K562 (cell line): Measurements from ENCODE around the gene PIGT. TPM values are rescaled to one million over a fixed set of nuclear protein-coding genes. Genes with fewer than 3 reads are reported as not detected.

Source experiments
- ATAC-seq: fragments of 200-7000 bp; cut with Tn5 transposase; 3 replicates; pipeline ENCODE4 v1.9.1; 2020; ENCODE audit warnings: moderate library complexity
- BruUV-seq: library from RNA; stranded (reverse); fragments of 400-500 nt; replicated peaks from 2 replicates; lab custom pipeline; 2021; lab: Mats Ljungman, UMichigan
- CTCF ChIA-PET: fragments of 300-600 bp; formaldehyde crosslinking; extraction: SDS; loops from one replicate; lab custom pipeline; 2021; ENCODE audit warnings: low intra/inter-chr PET ratio; lab: Yijun Ruan, JAX
- POLR2A ChIA-PET: fragments of 300-600, 350-650 bp; sonication (Branson Sonifier 250); formaldehyde crosslinking; extraction: SDS; loops from one replicate; lab custom pipeline; 2021; ENCODE audit warnings: antibody characterized with exemption, inconsistent platforms; lab: Yijun Ruan, JAX
- DNase-seq, 4 experiments: peaks; one replicate each; pipeline versions ENCODE4 v3.0.0 to v3.0.0-alpha.2; 2011 to 2018; ENCODE audit warnings: low spot score in 3 of 4, mixed read lengths in 3 of 4; ENCODE audit errors: extremely low read depth in 1 of 4
- FAIRE-seq: peaks from 2 replicates; lab custom pipeline; 2011; peaks lifted over from hg19 to GRCh38; lab: Jason Lieb, UNC
- H2AFZ ChIP-seq: 2 replicates; pipeline ENCODE4 v1.6.0; 2011; ENCODE audit warnings: low read depth, low read length, control low read depth, inconsistent platforms
- H3K27ac ChIP-seq: fragments of 200-600 bp; 3 replicates; pipeline ENCODE4 v1.8.0; 2011; ENCODE audit warnings: low read depth, mild to moderate bottlenecking, control low read depth, inconsistent platforms, low read length, moderate library complexity, mixed read lengths; ENCODE audit errors: extremely low read depth
- H3K27me3 ChIP-seq, 2 experiments: fragments of 300-600 bp in 1 of 2; 2 replicates in 1 of 2; 3 replicates in 1 of 2; pipeline versions ENCODE4 v1.6.0 to v1.8.0; 2011; ENCODE audit warnings: inconsistent platforms in 2 of 2, low read length in 2 of 2, mild to moderate bottlenecking in 1 of 2, mixed read lengths in 1 of 2, moderate library complexity in 1 of 2; ENCODE audit not compliant: control insufficient read depth in 2 of 2, insufficient read depth in 2 of 2
- H3K36me3 ChIP-seq: fragments of 300-600 bp; 3 replicates; pipeline ENCODE4 v1.8.0; 2011; ENCODE audit warnings: mild to moderate bottlenecking, low read length, inconsistent platforms; ENCODE audit not compliant: control insufficient read depth, insufficient read depth
- H3K4me1 ChIP-seq, 2 experiments: fragments of 200-600 bp in 1 of 2; replicated peaks in 1 of 2; 2 replicates in 1 of 2; 3 replicates in 1 of 2; pipeline versions ENCODE4 v1.5.1 to v1.8.0; 2011; ENCODE audit warnings: inconsistent platforms in 2 of 2, low read length in 2 of 2, mild to moderate bottlenecking in 1 of 2, mixed read lengths in 1 of 2, moderate library complexity in 1 of 2; ENCODE audit not compliant: control insufficient read depth in 2 of 2, insufficient read depth in 2 of 2
- H3K4me2 ChIP-seq: 2 replicates; pipeline ENCODE4 v1.6.1; 2011; ENCODE audit warnings: low read length, control low read depth, inconsistent platforms, mixed read lengths; ENCODE audit not compliant: insufficient read depth
- H3K4me3 ChIP-seq: fragments of 200-600 bp; sonication (generic), shearing (Covaris generic); 2 replicates; pipeline ENCODE4 v1.5.1; 2016; ENCODE audit warnings: control low read depth, inconsistent platforms
- H3K79me2 ChIP-seq: fragments of 200-600 bp; 3 replicates; pipeline ENCODE4 v1.8.0; 2011; ENCODE audit warnings: low read length, inconsistent platforms; ENCODE audit not compliant: control insufficient read depth, insufficient read depth
- H3K9ac ChIP-seq, 2 experiments: 2 replicates each; pipeline versions ENCODE4 v1.6.0 to v1.6.1; 2011; ENCODE audit warnings: low read depth in 2 of 2, low read length in 2 of 2, control low read depth in 1 of 2, inconsistent platforms in 1 of 2, mild to moderate bottlenecking in 1 of 2, mixed read lengths in 1 of 2; ENCODE audit not compliant: insufficient read depth in 1 of 2
- H3K9me1 ChIP-seq: one replicate; pipeline ENCODE4 v1.6.0; 2011; ENCODE audit warnings: inconsistent platforms, mild to moderate bottlenecking, low read length, moderate library complexity; ENCODE audit not compliant: control insufficient read depth, insufficient read depth
- H3K9me3 ChIP-seq: replicated peaks from 2 replicates; pipeline ENCODE4 v1.5.1; 2011; ENCODE audit warnings: low read depth, low read length, inconsistent platforms; ENCODE audit not compliant: control insufficient read depth, insufficient read depth
- H4K20me1 ChIP-seq: replicated peaks from 2 replicates; pipeline ENCODE4 v1.6.1; 2011; ENCODE audit warnings: low read length, inconsistent platforms, mixed read lengths; ENCODE audit not compliant: control insufficient read depth, insufficient read depth
- CCNT2 ChIP-seq: IDR thresholded peaks from 2 replicates; pipeline ENCODE4 v1.6.1; 2011; ENCODE audit warnings: borderline replicate concordance, low read depth, mild to moderate bottlenecking, moderate library complexity, mixed read lengths, low read length; ENCODE audit not compliant: insufficient read length; ENCODE audit errors: extremely low read depth
- CTBP1 ChIP-seq: fragments of 450-650 bp; IDR thresholded peaks from 2 replicates; pipeline ENCODE4 v1.6.1; 2016; ENCODE audit warnings: borderline replicate concordance
- E2F5 ChIP-seq: sonication (generic); formaldehyde crosslinking; IDR thresholded peaks from 2 replicates; pipeline ENCODE4 v1.8.0; 2022; ENCODE audit warnings: mild to moderate bottlenecking, missing genetic modification reagents
- EZH2 ChIP-seq: IDR thresholded peaks from 2 replicates; pipeline ENCODE4 v1.6.1; 2012; ENCODE audit warnings: low read depth, mild to moderate bottlenecking, inconsistent platforms, low read length, borderline replicate concordance
- FIP1L1 ChIP-seq: fragments of 200-400 bp; formaldehyde crosslinking; IDR thresholded peaks from 2 replicates; pipeline ENCODE4 v1.6.1; 2018; ENCODE audit warnings: mild to moderate bottlenecking, low read depth, low read length; ENCODE audit not compliant: poor library complexity, severe bottlenecking
- HDAC3 ChIP-seq: fragments of 450-650 bp; IDR thresholded peaks from 2 replicates; pipeline ENCODE4 v1.6.1; 2018; ENCODE audit warnings: borderline replicate concordance, mild to moderate bottlenecking, moderate library complexity; ENCODE audit not compliant: partially characterized antibody
- HNRNPLL ChIP-seq: fragments of 200-400 bp; formaldehyde crosslinking; IDR thresholded peaks from 2 replicates; pipeline ENCODE4 v1.6.1; 2017; ENCODE audit warnings: low read length, low read depth, mild to moderate bottlenecking; ENCODE audit not compliant: poor library complexity, severe bottlenecking
- IFI16 ChIP-seq: fragments of 250-450 bp; sonication (Bioruptor Pico); IDR thresholded peaks from 2 replicates; pipeline ENCODE4 v2.1.2; 2022; ENCODE audit warnings: mild to moderate bottlenecking, inconsistent platforms
- JUNB ChIP-seq: fragments of 450-650 bp; formaldehyde crosslinking; conservative IDR thresholded peaks from 2 replicates; pipeline ENCODE4 v1.4.0; 2020; ENCODE audit warnings: mild to moderate bottlenecking
- NKRF ChIP-seq: fragments of 450-650 bp; IDR thresholded peaks from 2 replicates; pipeline ENCODE4 v1.6.1; 2016; ENCODE audit warnings: borderline replicate concordance
- PCBP2 ChIP-seq: fragments of 200-400 bp; formaldehyde crosslinking; IDR thresholded peaks from 2 replicates; pipeline ENCODE4 v1.6.1; 2018; ENCODE audit warnings: low read length, low read depth, mild to moderate bottlenecking, moderate library complexity; ENCODE audit not compliant: poor library complexity, severe bottlenecking
- POLR2AphosphoS2 ChIP-seq: IDR thresholded peaks from 2 replicates; pipeline ENCODE4 v1.6.1; 2012; ENCODE audit warnings: low read length, improper control_type of control experiment
- STAT5B ChIP-seq: fragments of 250-450 bp; sonication (Bioruptor Pico); IDR thresholded peaks from 2 replicates; pipeline ENCODE4 v1.8.0; 2021; ENCODE audit warnings: mild to moderate bottlenecking, inconsistent platforms
- ZFX ChIP-seq: sonication (generic); formaldehyde crosslinking; IDR thresholded peaks from 2 replicates; pipeline ENCODE4 v1.8.0; 2022; ENCODE audit warnings: mild to moderate bottlenecking, missing genetic modification reagents, moderate library complexity
- ZNF12 ChIP-seq: sonication (generic); formaldehyde crosslinking; IDR thresholded peaks from 2 replicates; pipeline ENCODE4 v1.4.0; 2020; ENCODE audit warnings: mild to moderate bottlenecking, missing genetic modification reagents
- ZNF165 ChIP-seq: fragments of 250-450 bp; sonication (Bioruptor Pico); IDR thresholded peaks from 2 replicates; pipeline ENCODE4 v1.4.0; 2020; ENCODE audit warnings: borderline replicate concordance
- ZNF347 ChIP-seq: fragments of 450-650 bp; formaldehyde crosslinking; IDR thresholded peaks from 2 replicates; pipeline ENCODE4 v1.4.0; 2020; ENCODE audit warnings: low read depth, mild to moderate bottlenecking, moderate library complexity
- ZNF584 ChIP-seq: fragments of 200-800 bp; sonication (Bioruptor generic); IDR thresholded peaks from 2 replicates; pipeline ENCODE4 v1.6.1; 2016; ENCODE audit warnings: low read depth, mild to moderate bottlenecking, missing genetic modification characterization, missing compliant biosample characterization
- WGBS: fragments of 100-300 bp; shearing (Covaris generic); methylation state at CpG from one replicate; pipeline ENCODE4 v1.1.6; 2016; ENCODE audit warnings: low coverage, mixed read lengths; ENCODE audit not compliant: insufficient coverage; ENCODE audit errors: missing lambda C conversion rate; 5-methylcytosine and 5-hydroxymethylcytosine counted together
- in situ Hi-C: fragments of 300-500 bp; cut with MboI; formaldehyde crosslinking; loops from 4 replicates; pipeline ENCODE4 v1.15.0; 2018; ENCODE audit warnings: inconsistent platforms, mixed read lengths
- intact Hi-C: fragments of 100-400 bp; cut with micrococcal nuclease; formaldehyde crosslinking; loops from 2 replicates; pipeline ENCODE4 v1.14.2; 2022
- polyA plus RNA-seq, 8 experiments: library from polyadenylated mRNA; depleted of rRNA in 4 of 8; stranded (reverse) in 5 of 8; unstranded in 3 of 8; fragments of >200 nt; fragmentation: Nextera tagmentation in 2 of 8; fragmentation: Illumina TruSeq in 1 of 8; extraction: Ambion mirVana in 2 of 8; extraction: Trizol in 1 of 8; gene quantifications; 2 replicates each; pipeline versions ENCODE4 v1.2.1 to v1.2.3, GENCODE V29; 2011 to 2014; ENCODE audit warnings: inconsistent platforms in 1 of 8, missing spikeins in 1 of 8
- total RNA-seq, 7 experiments: library from RNA; depleted of rRNA in 6 of 7; stranded (reverse); fragments of >200 nt in 6 of 7; fragmentation: Illumina TruSeq in 2 of 7; extraction: Trizol in 2 of 7; gene quantifications; 2 replicates each; pipeline versions ENCODE4 v1.2.1 to v1.2.3, GENCODE V29; 2011 to 2021; ENCODE audit warnings: low replicate concordance in 1 of 7

The PIGT gene
- total and polyA plus RNA-seq, 9 of the 15 experiments (the other 6 are each of a cell fraction or from before 2014, with no cell fraction given): 14.6 to 108 (median 46.9) TPM

GRCh38 chr20:45367126-45367525, 48.8 kb upstream of the PIGT start (continued):
- TF ChIP-seq NKRF (no peak), ZNF584 (CRISPR knock-in tag) (no peak), STAT5B (CRISPR knock-in tag) (no peak), CTBP1 (no peak), FIP1L1 (no peak), IFI16 (CRISPR knock-in tag) (no peak), ZNF12 (CRISPR knock-in tag) (no peak), ZFX (no peak)

GRCh38 chr20:45368221-45368980, 47.5 kb upstream of the PIGT start:
- H3K9ac ChIP-seq: no peak overlapping the region
- no peak overlapping the region for H3K4me3 ChIP-seq
- H3K9me1 ChIP-seq: no peaks in the 10 kb centered on the region
- intact Hi-C loops (loop anchor here (10.0 kb wide), 1 partner anchor 606 kb away; the partner anchor contains the start of gene ZNF335), in situ Hi-C loops (loop anchor here (5.0 kb wide), 1 partner anchor 46 kb away; no protein-coding TSS in a partner anchor)
- H3K79me2 ChIP-seq: peaks cover 19% of the 10 kb centered on the region
- ATAC-seq (no peak), DNase-seq (no peak), FAIRE-seq (no peak)
- peaks cover 39% of the 10 kb centered on the region for H3K36me3 ChIP-seq
- H3K27me3 ChIP-seq: no peaks in the 10 kb centered on the region
- no TSS peak for BruUV-seq
- no peak overlapping the region for H3K27ac ChIP-seq
- no peak overlapping the region for H3K4me2 ChIP-seq
- CTCF ChIA-PET: no interaction called here
- WGBS: 74% methylated on average over 6 of the region's 6 CpGs
- peaks cover 16 to 17% of the 10 kb centered on the region in 2 experiments; a peak in 4 of 5 replicates for H3K4me1 ChIP-seq
- H4K20me1 ChIP-seq: no peaks in the 10 kb centered on the region
- H2AFZ ChIP-seq: no peak overlapping the region
- POLR2A ChIA-PET: interaction anchor here (0.6 to 1.0 kb wide), 5 partner anchors 27 to 565 kb away, joined by 3 to 5 read pairs (median 3); no protein-coding TSS in a partner anchor
- H3K9me3 ChIP-seq: no peaks in the 10 kb centered on the region
- no peak for TF ChIP-seq E2F5 (CRISPR knock-in tag)
- TF ChIP-seq CCNT2: no peak
- TF ChIP-seq PCBP2: no peak
- TF ChIP-seq EZH2: no peak
- TF ChIP-seq HNRNPLL: no peak
- TF ChIP-seq HDAC3: no peak
- no peak for TF ChIP-seq ZNF347 (CRISPR knock-in tag)
- no peak for TF ChIP-seq JUNB
- TF ChIP-seq POLR2AphosphoS2: no peak
- TF ChIP-seq ZNF165: no peak
